ENCODE data around the gene JAGN1. TPM values are rescaled to one million over a fixed set of nuclear protein-coding genes. Genes with fewer than 3 reads are reported as not detected.
"Not testable (repeated sequence)": the region's sequence is repeated elsewhere in the genome, so short reads cannot be mapped to it uniquely, and the experiment has no call there.

Gene JAGN1
- total RNA-seq (2014; rRNA removed; shearing (Covaris generic)) = 22.7 and 22.8 TPM in 2 replicates

DNA sequence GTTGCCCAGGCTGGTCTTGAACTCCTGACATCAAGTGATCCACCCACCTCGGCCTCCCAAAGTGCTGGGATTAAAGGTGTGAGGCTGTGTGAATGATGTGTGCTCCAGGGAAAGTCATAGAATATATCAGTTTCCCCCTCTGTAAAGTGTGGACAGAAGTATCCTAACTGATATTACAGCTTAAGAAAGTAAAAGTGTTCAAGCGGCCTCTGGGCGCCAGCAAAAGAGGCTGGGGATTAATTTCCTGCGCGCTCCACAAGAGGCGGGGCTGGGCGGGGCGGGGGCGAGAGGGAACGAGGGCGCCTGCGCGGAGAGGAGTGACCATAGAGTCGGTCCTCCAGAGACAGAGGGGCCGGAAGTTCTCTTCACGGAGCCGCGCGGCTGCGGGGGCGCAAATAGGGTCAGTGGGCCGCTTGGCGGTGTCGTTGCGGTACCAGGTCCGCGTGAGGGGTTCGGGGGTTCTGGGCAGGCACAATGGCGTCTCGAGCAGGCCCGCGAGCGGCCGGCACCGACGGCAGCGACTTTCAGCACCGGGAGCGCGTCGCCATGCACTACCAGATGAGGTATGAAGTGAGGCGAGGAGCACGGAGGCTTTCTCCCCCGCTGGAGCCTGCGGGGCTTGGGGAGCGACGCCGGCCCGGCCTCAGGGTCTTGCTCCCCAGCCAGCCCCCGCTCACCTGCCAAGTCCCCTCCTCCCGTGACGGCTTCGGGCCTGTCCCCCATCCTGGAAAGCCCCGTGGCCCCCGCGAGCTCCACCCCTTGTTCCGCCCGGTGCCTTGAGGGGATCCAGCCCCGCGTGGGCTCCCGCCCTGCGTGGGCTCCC is at the start of gene JAGN1:
Gene JAGN1, plus strand, starts transcription at position 362 of the 823 bp plus-strand sequence. Its CDS starts 113 bp downstream, at position 475.
- peak; percentile 86 for DNase-seq (ENCODE audit: low read depth)

DNA sequence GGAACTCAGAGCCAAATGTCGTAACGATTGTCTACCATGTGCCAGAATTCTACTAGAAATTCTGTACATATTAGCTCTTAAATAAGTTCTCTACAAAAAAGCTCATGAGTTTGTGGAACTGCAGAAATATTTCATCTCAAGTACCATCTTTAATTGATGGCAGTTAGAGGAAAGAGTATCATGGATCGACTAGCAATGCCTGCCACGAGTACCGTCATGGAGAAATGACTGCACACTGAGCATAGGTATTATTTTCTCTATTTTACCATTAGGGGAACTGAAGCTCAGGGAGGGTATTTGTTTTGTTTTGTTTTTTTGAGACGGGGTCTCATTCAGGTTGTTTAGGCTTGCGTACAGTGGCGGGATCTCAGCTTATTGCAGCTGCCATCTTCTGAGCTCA is 49.4 kb upstream of the JAGN1 start:
- no peak for DNase-seq (ENCODE audit: low read depth)

DNA sequence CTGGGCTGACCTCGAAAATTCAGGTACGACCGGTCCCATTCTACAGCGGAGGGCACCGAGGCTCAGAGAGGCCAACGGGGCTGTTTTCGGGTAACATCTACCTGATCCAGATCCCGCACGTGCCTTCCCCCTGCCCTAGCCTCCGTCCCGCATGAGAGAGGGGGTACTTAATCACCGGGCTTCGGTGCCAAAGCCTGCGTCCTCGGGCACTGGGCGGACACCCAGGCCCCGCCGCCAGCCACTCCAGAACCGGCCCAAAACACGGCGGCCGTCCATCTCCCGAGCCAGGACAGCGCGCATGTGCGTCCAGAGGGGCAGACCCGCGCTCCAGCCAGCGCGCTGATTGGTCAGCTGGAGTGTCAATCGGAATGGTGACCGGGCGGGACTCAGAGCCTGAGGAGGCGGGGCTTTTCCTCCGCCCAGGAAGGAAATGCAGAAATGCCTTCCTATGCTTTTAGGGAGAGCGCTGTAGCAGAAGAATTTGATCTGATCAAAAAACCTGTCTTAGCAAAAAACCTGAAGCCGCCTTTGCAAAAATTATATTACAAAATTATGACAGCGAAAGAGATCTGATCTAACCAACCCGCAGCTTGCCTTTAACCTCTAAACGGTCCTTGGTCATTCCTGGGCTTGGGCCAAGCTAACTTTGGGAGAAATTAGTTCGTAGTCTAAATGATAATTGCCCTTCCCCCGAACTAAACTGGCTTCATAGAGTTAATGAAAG is 46.5 kb upstream of the JAGN1 start, which contains the start of gene RPUSD3:
Gene RPUSD3, minus strand, starts transcription at position 294 of the 724 bp plus-strand sequence. Its CDS starts 18 bp downstream, at position 276.
- peak; percentile 95 for DNase-seq (ENCODE audit: low read depth)

DNA sequence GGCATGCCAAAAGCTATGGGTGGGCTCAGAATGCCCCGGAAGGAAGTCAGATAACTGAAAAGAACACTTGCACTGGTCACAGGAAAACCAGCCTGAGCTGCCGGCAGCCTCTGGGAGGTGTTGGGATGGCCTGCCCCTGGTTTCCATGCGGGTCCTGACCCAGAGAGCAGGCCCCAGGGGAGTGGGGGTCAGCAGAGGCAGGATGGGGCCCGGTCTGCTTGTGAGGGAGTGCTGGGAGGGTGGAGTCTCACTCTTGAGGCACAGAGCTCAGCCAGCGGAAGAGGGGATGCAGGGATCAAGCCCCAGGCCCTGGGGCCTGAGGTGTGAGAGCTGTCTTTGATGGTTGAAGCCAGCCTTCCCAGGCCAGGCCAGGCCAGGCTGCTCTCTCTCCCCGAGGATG is 44.2 kb upstream of the JAGN1 start:
- no peak for DNase-seq (ENCODE audit: low read depth)

DNA sequence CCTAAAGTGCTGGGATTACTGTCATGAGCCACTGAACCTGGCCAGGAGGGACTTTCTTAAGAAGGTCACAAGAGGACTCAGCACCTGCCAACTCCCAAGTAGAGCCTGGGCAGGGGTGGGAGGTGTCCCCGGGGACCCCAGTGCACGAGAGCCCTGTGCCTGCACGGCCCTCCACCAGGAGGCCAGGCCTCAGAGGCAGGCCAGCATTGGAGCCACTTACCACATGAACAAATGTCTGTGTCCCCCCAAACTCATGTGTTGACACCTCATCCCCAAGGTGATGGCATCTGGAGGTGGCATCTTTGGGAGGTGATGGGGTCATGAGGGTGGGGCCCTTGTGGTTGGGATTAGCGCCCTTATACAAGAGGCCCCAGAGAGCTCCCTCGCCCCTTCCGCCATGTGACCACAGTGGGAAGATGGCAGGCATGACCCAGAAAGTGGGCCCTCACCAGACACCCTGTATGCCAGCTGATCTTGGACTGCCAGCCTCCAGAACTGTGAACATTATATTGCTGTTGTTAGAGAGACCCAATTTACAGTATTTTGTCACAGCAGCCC is 43.4 kb upstream of the JAGN1 start:
- no peak for DNase-seq (ENCODE audit: low read depth)

DNA sequence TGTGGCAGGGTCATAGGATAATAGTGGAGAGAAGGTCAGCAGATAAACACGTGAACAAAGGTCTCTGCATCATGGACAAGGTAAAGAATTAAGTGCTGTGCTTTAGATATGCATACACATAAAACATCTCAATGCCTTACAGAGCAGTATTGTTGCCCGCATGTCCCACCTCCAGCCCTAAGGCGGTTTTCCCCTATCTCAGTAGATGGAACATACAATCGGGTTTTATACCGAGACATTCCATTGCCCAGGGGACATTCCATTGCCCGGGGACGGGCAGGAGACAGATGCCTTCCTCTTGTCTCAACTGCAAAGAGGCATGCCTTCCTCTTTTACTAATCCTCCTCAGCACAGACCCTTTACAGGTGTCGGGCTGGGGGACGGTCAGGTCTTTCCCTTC is 42.5 kb upstream of the JAGN1 start:
- not testable (repeated sequence) for DNase-seq (ENCODE audit: low read depth)

DNA sequence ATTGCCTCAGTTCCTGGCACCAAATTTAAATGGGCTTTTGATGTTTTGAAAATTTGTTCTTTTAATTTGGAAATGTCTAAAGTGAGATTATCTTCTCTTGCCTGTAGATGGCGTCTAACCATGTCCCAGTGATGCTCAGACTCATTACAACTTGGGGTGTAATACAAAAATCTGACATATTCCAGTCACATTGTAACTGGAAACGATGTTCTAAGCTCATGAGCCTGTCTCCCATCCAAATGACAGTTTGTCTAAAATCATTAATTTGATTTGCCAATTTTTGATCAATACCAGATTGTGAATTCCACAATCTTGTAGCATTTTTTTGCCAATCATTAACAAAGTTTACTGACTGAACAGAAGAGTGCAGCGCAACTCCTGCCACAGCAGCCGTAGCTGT is 41.5 kb upstream of the JAGN1 start:
- not testable (repeated sequence) for DNase-seq (ENCODE audit: low read depth)

DNA sequence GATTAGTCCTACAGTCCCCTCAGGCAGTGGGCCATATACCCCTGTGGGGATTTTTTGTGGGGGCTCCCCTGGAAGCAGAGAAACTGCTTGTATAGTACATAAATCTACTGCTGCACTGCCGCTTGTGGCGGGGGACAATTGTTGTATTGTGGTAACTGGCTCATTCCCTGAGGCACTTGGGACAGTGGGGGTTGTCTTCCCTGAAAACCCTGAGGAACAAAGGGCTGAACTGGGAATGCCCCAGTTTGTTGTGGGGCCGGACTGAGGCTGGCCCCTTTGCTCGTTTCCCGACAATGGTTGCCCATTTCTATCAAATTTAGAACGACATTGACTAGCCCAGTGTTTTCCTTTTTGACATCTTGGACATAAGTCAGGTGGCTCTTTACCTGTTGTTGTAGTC is 39.0 kb upstream of the JAGN1 start:
- DNase-seq (ENCODE audit: low read depth) = not testable (repeated sequence)

DNA sequence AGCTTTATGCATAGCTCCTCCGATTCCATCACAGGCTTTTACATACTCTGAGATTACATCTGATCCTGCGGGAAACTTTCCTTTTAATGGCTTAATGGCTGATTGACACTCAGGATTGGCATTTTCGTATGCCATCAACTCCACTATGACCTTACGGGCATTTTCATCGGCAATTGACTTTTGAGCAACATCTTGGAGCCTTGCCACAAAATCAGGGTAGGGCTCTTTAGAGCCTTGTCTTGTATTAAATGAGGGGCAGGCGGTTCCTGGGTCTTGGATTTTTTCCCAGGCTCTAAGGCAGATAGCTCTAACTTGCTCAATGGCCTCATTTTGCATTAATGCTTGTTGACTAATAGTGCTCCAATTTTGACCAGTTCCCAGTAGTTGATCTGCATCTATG is 38.5 kb upstream of the JAGN1 start:
- DNase-seq (ENCODE audit: low read depth) = not testable (repeated sequence)

DNA sequence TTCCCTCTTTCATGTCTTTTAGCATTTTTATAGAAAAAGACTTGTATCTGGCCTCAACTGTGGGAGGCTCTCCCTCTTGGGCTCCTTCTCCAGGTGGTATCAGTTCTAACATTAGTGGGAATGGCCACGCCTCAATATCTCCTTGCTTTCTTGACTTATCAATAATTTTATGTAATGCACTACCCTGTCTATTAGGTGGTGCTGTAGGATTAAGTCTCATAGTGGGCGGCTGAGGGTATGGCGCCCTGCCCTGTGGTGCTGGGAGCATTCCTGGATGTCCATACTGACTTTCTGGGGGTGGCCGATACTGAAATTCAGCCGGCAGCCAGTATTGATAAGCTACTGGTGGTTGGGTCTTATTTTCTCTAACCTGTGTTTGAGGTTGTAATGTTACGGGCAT is 37.9 kb upstream of the JAGN1 start:
- DNase-seq (ENCODE audit: low read depth) = no peak

DNA sequence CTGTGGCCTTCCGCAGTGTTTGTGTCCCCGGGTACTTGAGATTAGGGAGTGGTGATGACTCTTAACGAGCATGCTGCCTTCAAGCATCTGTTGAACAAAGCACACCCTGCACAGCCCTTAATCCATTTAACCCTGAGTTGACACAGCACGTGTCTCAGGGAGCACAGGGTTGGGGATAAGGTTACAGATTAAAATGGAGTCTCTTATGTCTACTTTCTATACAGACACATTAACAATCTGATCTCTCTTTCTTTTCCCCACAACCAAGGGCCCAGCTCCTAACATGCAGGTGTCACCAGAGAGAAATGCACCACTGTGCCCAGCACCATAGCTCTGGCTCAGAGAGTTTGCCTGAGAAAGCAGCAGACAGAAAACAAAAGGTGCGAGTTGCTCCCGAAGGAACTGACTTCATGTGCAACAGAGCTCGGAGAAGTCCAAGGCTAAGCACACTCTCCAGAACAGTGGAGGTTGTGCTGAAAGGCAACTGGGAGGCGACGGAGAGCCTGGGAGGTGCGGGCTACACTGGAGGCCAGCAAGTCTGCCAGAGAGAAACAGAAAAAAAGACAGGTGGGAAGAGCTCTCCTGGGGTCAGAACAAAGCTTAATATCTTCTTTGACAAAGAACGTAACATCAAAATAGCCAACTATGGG is 36.0 kb upstream of the JAGN1 start:
- not testable (repeated sequence) for DNase-seq (ENCODE audit: low read depth)

DNA sequence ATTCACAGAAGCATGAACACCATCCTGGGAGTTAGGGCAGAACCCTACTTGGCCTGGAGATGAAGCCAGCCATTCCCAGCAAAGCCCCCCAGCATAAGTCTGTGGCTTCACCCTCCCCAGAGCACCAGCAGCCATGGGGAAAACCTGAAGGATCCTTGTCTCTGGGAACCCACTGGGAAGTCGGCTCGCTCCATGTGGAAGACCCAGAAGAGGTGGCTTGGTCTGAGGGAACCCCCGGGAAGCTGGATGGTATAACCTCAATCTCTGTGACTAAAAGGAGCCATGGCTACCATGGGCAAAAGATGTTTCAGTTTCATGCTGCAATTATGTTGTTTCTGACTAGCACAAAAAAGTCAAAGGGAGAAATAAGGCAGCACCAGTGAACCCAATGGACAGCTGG is 34.8 kb upstream of the JAGN1 start:
- no peak for DNase-seq (ENCODE audit: low read depth)

DNA sequence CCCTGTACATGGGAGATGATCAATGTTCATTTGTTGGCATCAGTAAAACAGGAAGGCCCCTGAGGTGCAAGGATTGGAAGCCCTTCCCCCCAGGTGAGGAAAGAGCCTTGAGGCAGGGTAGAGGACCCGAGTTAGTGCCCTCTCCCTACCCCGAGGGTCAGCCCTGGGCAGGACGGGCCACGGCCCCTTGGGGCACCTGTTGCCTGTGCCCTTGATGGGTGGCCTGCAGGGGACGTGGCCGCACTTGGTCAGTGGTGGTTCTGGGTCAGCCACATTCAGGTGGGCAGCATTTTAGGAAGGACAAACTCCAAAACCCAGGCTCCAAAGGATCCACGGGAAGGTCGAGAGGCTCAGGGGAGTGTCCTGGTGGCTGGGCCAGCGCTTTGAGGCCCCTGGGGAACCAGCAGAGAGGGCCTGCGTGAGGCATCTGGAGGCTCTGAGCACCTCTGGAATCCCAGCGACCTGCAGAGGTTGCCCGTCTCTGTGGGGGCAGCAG is 30.8 kb upstream of the JAGN1 start:
- no peak for DNase-seq (ENCODE audit: low read depth)

DNA sequence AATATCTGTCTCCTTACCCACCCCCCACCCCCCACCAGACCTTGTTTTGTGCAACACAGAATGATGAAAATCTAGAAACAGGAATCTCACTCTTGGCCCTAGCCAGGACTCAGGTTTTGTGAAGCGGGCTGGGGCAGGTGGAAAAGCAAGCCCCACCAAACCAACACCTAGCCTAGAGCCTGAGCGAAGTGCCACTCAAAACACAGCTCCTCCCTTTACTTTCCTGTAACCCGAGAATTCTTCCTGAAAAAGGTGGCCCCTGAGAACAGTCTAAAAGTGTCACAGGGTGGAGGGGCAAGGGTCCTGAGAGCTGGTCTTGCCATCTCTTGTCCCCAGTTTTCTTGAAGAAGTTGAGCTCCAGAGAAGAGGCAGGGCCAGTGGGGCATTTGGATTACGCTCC is 29.2 kb upstream of the JAGN1 start:
- DNase-seq (ENCODE audit: low read depth) = no peak

DNA sequence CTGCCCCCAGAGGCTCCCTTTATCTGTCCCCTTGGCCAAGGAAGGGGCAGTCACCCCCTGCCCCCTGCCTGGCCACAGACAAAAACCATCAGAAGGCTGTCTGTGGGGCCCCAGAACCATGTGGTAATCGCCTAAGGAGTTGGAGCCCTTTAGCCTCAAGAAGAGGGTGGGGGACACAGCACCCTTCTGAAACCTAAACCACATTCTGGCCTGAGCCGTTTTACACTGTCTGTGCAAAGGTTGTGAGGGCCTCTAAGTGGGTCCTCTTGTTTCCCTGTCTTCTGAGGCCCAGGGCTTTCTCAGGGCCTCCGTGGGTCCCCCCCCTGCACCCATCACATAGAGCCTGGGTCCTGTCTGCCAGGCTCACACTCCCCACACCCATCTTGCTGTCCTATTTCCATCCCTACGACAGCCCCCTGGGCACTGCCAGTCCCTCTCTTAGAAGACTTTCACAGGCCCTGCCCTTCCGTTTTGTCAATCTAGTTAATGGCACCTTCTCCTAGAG is 28.7 kb upstream of the JAGN1 start:
- no peak for DNase-seq (ENCODE audit: low read depth)

DNA sequence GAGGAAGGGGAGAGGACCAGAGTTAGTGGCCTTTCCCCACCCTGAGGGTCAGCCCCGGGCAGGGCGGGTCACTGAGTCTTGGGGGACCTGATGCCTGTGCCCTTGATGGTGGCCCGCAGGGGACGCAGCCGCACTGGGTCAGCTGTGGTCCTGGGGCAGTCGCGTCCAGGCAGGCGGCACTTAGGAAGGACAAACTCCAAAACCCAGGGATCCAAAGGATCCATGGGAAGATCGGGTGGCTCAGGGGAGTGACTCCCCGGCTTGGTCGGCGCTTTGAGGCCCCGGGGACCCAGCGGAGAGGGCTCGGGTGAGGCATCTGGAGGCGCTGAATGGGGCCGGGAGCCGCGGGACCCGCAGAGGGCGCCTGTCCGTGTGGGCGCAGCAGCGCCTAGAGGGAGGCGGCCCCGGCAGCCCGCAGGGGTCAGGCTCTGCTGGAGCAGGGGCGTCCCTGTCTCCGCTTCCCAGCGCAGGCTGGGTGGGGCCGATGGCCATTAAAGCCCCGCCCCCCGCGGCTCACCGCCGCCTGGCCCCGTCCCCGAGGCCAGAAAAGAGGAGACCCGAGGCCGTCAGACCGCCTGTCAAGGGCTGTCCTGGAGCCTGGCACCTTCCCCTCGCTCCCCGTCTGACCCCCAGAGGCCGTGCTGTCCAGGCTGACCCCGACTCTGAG is 27.9 kb upstream of the JAGN1 start:
- no peak for DNase-seq (ENCODE audit: low read depth)

DNA sequence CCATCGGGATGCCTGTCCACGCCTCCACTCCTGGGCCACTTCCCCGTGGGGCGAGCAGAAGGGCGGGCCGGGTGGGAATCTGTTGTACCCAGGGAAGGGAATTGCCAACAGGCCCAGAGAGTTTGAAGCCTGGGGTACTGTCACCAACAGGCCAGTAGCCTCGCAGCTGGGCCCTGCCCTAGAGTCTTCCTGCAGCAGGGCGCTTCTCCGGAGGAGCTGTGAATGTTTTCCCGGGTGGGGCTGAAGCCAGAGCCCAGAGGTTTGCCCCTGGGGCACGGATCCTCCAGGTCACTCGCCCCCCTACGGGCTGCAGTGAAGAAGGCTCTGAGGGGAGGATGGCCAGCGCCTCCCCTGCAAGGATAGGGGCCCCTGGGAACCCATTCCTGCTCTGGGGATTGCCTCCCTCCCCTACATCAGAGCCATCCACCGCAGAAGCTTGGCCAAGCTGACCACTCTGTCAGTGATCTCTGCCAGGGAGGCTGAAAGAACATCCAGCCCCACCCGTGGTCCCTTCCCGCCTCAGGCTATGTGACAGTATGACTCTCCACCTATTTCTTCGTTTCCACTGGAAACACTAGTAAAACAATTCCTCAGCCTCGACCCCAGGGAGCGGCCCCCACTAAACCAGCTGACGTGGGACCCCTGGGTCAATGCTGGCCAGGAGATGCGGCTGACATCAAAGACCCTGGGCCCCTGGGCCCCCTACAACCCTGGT is 27.2 kb upstream of the JAGN1 start:
- no peak for DNase-seq (ENCODE audit: low read depth)

DNA sequence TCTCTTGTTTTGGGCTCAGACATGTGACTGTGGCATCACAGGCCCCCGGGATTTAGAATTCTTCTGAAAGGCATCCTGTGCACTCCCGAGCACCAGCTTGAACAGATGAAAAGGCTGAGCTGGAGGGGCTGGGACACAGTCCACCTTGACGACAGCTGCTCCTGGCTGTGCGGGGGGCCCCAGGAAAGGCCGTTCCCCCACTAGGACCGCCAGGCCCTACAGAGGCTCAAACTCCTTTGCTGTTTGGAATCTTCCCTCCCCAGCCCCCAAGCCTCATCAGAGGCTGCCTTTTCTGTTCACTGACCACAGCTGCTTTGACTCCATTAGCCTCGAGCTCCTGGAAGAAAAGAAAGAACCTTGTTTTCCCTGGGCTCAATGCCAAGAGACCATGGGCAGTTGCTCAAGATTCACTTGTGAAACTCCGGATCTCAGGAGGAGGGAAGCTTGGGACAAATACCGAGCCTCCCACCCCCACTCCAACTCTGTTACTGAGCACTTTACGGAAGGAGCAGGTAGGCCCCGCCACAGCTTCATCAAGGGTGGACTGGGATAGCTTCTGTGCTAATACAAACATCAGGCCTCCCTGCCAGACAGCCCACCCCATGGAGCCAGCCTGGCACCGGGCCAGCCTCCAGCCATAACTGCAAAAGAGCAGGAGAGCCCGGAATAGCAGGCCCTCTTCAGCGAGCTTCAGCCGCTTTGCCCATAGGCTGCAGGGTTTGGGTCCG is 26.0 kb upstream of the JAGN1 start:
- peak; percentile 17 for DNase-seq (ENCODE audit: low read depth)

DNA sequence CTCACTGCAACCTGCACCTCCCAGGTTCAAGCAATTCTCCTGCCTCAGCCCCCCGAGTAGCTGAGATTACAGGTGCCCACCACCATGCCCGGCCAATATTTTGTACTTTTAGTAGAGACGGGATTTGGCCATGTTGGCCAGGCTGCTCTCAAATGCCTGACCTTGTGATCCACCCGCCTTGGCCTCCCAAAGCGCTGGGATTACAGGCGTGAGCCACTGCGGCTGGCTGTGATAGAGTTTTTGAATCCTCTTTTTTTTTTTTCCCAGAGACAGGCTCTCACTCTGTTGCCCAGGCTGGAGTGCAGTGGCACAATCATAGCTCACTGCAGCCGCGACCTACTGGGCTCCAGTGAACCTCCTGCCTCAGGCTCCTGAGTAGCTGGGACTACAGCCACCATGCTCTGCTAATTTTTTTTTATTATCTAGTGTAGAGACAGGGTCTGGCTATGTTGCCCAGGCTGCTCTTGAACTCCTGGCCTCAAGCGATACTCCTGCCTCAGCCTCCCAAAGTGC is 25.2 kb upstream of the JAGN1 start:
- not testable (repeated sequence) for DNase-seq (ENCODE audit: low read depth)

DNA sequence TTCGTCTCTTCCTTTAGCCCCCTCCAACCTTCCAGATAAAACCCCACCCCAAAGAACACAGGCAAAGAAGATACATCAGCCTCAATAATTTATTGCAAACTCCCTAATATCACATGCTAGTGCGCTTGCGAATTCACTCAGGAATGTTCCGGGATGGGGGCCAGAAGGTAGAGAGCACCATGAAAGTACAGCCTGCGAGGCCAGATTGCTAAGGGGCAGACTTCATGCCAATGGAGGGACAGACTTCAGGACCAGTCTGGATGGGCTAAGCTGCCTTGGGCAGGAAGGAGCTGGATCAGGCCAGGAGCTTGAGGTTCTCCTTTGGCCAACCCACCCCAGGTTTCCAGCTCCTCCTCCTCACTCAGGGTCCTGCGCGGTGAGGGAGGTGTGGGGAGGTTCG is 23.8 kb upstream of the JAGN1 start:
- DNase-seq (ENCODE audit: low read depth) = no peak
